Left lung (tissue), 10 donors: Measurements from ENCODE around the gene SMYD2. TPM values are rescaled to one million over a fixed set of nuclear protein-coding genes. Genes with fewer than 3 reads are reported as not detected.

Source experiments
- ATAC-seq: fragments of 200-7000 bp; cut with Tn5 transposase; one replicate; pipeline ENCODE4 v1.9.1; 2020; ENCODE audit warnings: moderate library complexity
- DNase-seq, 4 donors: peaks; one replicate each; pipeline ENCODE4 v3.0.0-alpha.2; 2013 to 2020
- H3K27ac ChIP-seq, 2 donors: fragments of 200-600 bp; sonication (generic) in 1 of 2; one replicate each; pipeline versions ENCODE4 v1.5.0 to v1.8.0; 2020 to 2021
- H3K27me3 ChIP-seq, 2 donors: fragments of 200-600 bp; sonication (generic) in 1 of 2; one replicate each; pipeline versions ENCODE4 v1.5.0 to v1.8.0; 2020 to 2021
- H3K36me3 ChIP-seq, 2 donors: fragments of 200-600 bp; sonication (generic) in 1 of 2; one replicate each; pipeline versions ENCODE4 v1.5.0 to v1.8.0; 2020 to 2021
- H3K4me1 ChIP-seq, 2 donors: fragments of 200-600 bp; one replicate each; pipeline ENCODE4 v1.8.0; 2021
- H3K4me3 ChIP-seq, 2 donors: fragments of 200-600 bp; sonication (generic) in 1 of 2; one replicate each; pipeline versions ENCODE4 v1.5.0 to v1.8.0; 2020 to 2021; ENCODE audit warnings: mild to moderate bottlenecking in 1 of 2
- H3K9me3 ChIP-seq, 2 donors: fragments of 200-600 bp; sonication (generic) in 1 of 2; one replicate each; pipeline versions ENCODE4 v1.5.0 to v1.8.0; 2020 to 2021
- intact Hi-C, 2 donors: fragments of 100-400 bp; cut with DNase I; formaldehyde crosslinking; loops; one replicate each; pipeline versions ENCODE4 v1.11.2 to v1.14.2; 2022
- polyA plus RNA-seq, 6 donors: library from polyadenylated mRNA; unstranded; fragments of 120-200 nt; gene quantifications; one replicate each; pipeline ENCODE4 v1.2.1, GENCODE V29; 2013; ENCODE audit not compliant: insufficient read length in 6 of 6
- total RNA-seq, 2 donors: library from RNA; stranded (reverse); fragmentation: NEBNext Ultra II Directional; extraction: Animal tissue kit (Norgen Biotek cat#: 25700); gene quantifications; one replicate each; pipeline ENCODE4 v1.2.1, GENCODE V29; 2021
- TF ChIP-seq, protein P1 (sequence below), 2 donors: fragments of 200-600 bp; sonication (generic) in 1 of 2; IDR thresholded peaks; one replicate each; pipeline versions ENCODE4 v1.5.0 to v1.8.0; 2021; ENCODE audit warnings: antibody characterized with exemption in 2 of 2
- donor health status: DM: no; HTN: yes; CAD: no.
- donor health status: DM: no; HTN: no; CAD: no.

The SMYD2 gene
- total and polyA plus RNA-seq, 8 donors: 33.2 to 75.5 (median 67.8) TPM

- Histone ChIP-seq H3K27ac (no peak overlapping the region), H3K9me3 (no peaks in the 10 kb centered on the region), H3K27me3 (no peaks in the 10 kb centered on the region), H3K36me3 (no peaks in the 10 kb centered on the region), H3K4me3 (no peak overlapping the region), H3K4me1 (peaks cover 0 to 20% of the 10 kb centered on the region in 2 donors)
- DNase-seq (no peak), ATAC-seq (no peak)
- TF ChIP-seq, protein P1, sequence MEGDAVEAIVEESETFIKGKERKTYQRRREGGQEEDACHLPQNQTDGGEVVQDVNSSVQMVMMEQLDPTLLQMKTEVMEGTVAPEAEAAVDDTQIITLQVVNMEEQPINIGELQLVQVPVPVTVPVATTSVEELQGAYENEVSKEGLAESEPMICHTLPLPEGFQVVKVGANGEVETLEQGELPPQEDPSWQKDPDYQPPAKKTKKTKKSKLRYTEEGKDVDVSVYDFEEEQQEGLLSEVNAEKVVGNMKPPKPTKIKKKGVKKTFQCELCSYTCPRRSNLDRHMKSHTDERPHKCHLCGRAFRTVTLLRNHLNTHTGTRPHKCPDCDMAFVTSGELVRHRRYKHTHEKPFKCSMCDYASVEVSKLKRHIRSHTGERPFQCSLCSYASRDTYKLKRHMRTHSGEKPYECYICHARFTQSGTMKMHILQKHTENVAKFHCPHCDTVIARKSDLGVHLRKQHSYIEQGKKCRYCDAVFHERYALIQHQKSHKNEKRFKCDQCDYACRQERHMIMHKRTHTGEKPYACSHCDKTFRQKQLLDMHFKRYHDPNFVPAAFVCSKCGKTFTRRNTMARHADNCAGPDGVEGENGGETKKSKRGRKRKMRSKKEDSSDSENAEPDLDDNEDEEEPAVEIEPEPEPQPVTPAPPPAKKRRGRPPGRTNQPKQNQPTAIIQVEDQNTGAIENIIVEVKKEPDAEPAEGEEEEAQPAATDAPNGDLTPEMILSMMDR (IDR thresholded peaks at IDR 0.05): no peak
- intact Hi-C loops: no loop called here
Measured at GRCh38 chr1:214277704-214278635, 3.0 kb upstream of the SMYD2 start.

GRCh38 chr1:214280386-214281020, 456 bp upstream of the SMYD2 start:
- intact Hi-C loops: no loop called here
- ATAC-seq: peak; percentile 39
- peaks cover 0 to 23% of the 10 kb centered on the region in 2 donors for H3K4me1 ChIP-seq
- H3K9me3 ChIP-seq: no peaks in the 10 kb centered on the region
- peak in 2 of 4 donors; percentile 57 to 82 for DNase-seq
- H3K4me3 ChIP-seq: peak overlapping the region; percentile 73 to 87
- TF ChIP-seq, protein P1 (IDR thresholded peaks at IDR 0.05): no peak
- no peaks in the 10 kb centered on the region for H3K27me3 ChIP-seq
- peak overlapping the region; percentile 89 to 90 for H3K27ac ChIP-seq
- H3K36me3 ChIP-seq: no peaks in the 10 kb centered on the region

- DNase-seq: peak in 3 of 4 donors; percentile 36 to 57 (median 38)
- Histone ChIP-seq H3K9me3 (no peaks in the 10 kb centered on the region), H3K27me3 (no peaks in the 10 kb centered on the region), H3K4me3 (peak overlapping the region; percentile 73 to 87), H3K4me1 (peaks cover 0 to 23% of the 10 kb centered on the region in 2 donors), H3K36me3 (no peaks in the 10 kb centered on the region), H3K27ac (peak overlapping the region in 1 of 2 donors; percentile 90)
- intact Hi-C loops: no loop called here
- peak; percentile 25 for ATAC-seq
- TF ChIP-seq, protein P1 (IDR thresholded peaks at IDR 0.05): no peak
Measured at GRCh38 chr1:214281720-214282629, 1.0 kb downstream of the SMYD2 start.

DNA sequence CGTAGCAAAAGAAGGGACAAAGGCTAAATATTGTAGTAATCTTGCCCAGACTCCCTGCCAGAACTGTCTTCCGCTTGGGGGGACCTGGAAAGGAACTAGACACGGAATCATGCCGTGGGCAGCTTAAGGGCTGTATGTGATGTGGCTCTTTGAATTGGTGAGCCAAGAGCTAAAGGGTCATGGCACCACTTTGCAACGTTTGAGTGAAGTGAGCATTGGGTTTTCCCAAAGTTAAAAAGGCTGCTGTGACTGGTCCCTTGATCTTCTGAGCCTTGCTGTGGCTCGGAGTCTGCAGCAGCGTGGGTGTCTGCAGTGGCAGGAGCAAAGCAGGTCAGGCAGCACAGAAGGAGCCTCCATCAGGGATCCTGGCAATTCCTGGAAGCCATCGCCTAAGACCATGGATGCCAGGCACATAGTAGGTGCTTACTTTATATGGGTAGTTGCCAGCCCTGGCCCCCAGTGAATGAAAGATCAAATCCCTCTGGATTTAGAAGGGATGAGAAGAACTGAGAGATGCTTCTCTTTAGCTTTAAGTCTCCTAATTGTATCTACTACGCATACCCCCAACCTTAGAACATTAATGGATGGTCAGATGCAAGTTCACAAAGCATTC, 1.8 kb downstream of the SMYD2 start:
- Histone ChIP-seq H3K4me3 (no peak overlapping the region), H3K27ac (no peak overlapping the region), H3K4me1 (peaks cover 0 to 23% of the 10 kb centered on the region in 2 donors)

More for the DNA sequence above, 1.8 kb downstream of the SMYD2 start:
- no peaks in the 10 kb centered on the region for H3K9me3 ChIP-seq
- DNase-seq (no peak), ATAC-seq (no peak)
- no peaks in the 10 kb centered on the region for H3K36me3 ChIP-seq
- TF ChIP-seq, protein P1 (IDR thresholded peaks at IDR 0.05): no peak
- intact Hi-C loops: no loop called here
- no peaks in the 10 kb centered on the region for H3K27me3 ChIP-seq
